HCT116 (cell line): Measurements from ENCODE around the gene CIITA. TPM values are rescaled to one million over a fixed set of nuclear protein-coding genes. Genes with fewer than 3 reads are reported as not detected.

Source experiments
- ATAC-seq: fragments of 200-7000 bp; cut with Tn5 transposase; 2 replicates; pipeline ENCODE4 v1.9.1; 2020; ENCODE audit warnings: mild to moderate bottlenecking, moderate library complexity
- BruUV-seq: library from RNA; stranded (reverse); fragments of 400-500 nt; replicated peaks from 2 replicates; lab custom pipeline; 2021; lab: Mats Ljungman, UMichigan
- CTCF ChIA-PET: fragments of 300-600 bp; sonication (Branson Sonifier 250); formaldehyde crosslinking; loops from one replicate; lab custom pipeline; 2021; ENCODE audit warnings: antibody characterized with exemption; lab: Charles Lee
- POLR2A ChIA-PET: fragments of 300-600, 350-600 bp; sonication (Branson Sonifier 250); formaldehyde crosslinking; loops from one replicate; lab custom pipeline; 2021; ENCODE audit warnings: antibody characterized with exemption; lab: Charles Lee
- RAD21 ChIA-PET, 2 experiments: fragments of 300-600 bp; sonication (Branson Sonifier 250); formaldehyde crosslinking; loops; one replicate each; lab custom pipeline; 2023; ENCODE audit warnings: low total read pairs in 2 of 2; ENCODE audit not compliant: uncharacterized antibody in 2 of 2, unreplicated experiment in 2 of 2, low non-redundant PET in 1 of 2; lab: Charles Lee
- DNase-seq: peaks from one replicate; pipeline ENCODE4 v3.0.0-alpha.2; 2010; ENCODE audit warnings: low read depth, low spot score
- H2AFZ ChIP-seq: fragments of 200-600 bp; shearing (Covaris generic), sonication (generic); 2 replicates; pipeline ENCODE4 v1.6.1; 2017; ENCODE audit warnings: low read depth, mixed run types, mixed read lengths, antibody characterized with exemption, low read length; ENCODE audit not compliant: poor library complexity, severe bottlenecking
- H3K27ac ChIP-seq: 2 replicates; pipeline ENCODE4 v1.5.1; 2012; ENCODE audit warnings: low read depth, low read length
- H3K27me3 ChIP-seq: fragments of 200-600 bp; sonication (generic); 2 replicates; pipeline ENCODE4 v1.6.1; 2016; ENCODE audit warnings: mixed run types, low read length, mixed read lengths; ENCODE audit not compliant: insufficient read depth
- H3K36me3 ChIP-seq, 2 experiments: fragments of 200-500 bp in 1 of 2; fragments of 200-600 bp in 1 of 2; sonication (Bioruptor generic) in 1 of 2; sonication (generic) in 1 of 2; 2 replicates each; pipeline versions ENCODE4 v1.5.1 to v1.6.1; 2014 to 2016; ENCODE audit warnings: low read length in 2 of 2, inconsistent platforms in 1 of 2, mixed read lengths in 1 of 2, mixed run types in 1 of 2; ENCODE audit not compliant: insufficient read depth in 2 of 2, control insufficient read depth in 1 of 2
- H3K4me1 ChIP-seq, 2 experiments: fragments of 200-600 bp in 1 of 2; sonication (generic) in 1 of 2; 2 replicates each; pipeline versions ENCODE4 v1.5.1 to v1.6.1; 2012 to 2017; ENCODE audit warnings: low read length in 2 of 2, inconsistent platforms in 1 of 2, mild to moderate bottlenecking in 1 of 2, mixed read lengths in 1 of 2, mixed run types in 1 of 2, moderate library complexity in 1 of 2; ENCODE audit not compliant: insufficient read depth in 2 of 2, control insufficient read depth in 1 of 2
- H3K4me2 ChIP-seq: fragments of 200-600 bp; sonication (generic); 2 replicates; pipeline ENCODE4 v1.6.1; 2017; ENCODE audit warnings: mixed run types, low read length, mixed read lengths
- H3K4me3 ChIP-seq, 2 experiments: fragments of 200-600 bp in 1 of 2; sonication (generic) in 1 of 2; replicated peaks in 1 of 2; 2 replicates each; pipeline ENCODE4 v1.5.1; 2011 to 2016; ENCODE audit warnings: low read length in 2 of 2, control low read depth in 1 of 2, low read depth in 1 of 2, mild to moderate bottlenecking in 1 of 2, mixed read lengths in 1 of 2, mixed run types in 1 of 2
- H3K79me2 ChIP-seq: fragments of 200-600 bp; sonication (generic); 2 replicates; pipeline ENCODE4 v1.6.1; 2017; ENCODE audit warnings: mild to moderate bottlenecking, mixed run types, low read length, moderate library complexity, mixed read lengths; ENCODE audit not compliant: insufficient read depth
- H3K9ac ChIP-seq: fragments of 200-600 bp; sonication (generic); 2 replicates; pipeline ENCODE4 v1.6.1; 2016; ENCODE audit warnings: low read length, mixed read lengths
- H3K9me2 ChIP-seq: fragments of 200-600 bp; sonication (generic), shearing (Covaris generic); 2 replicates; pipeline ENCODE4 v1.6.1; 2017; ENCODE audit warnings: mixed run types, mild to moderate bottlenecking, moderate library complexity; ENCODE audit not compliant: insufficient read depth
- H3K9me3 ChIP-seq, 2 experiments: fragments of 200-500 bp in 1 of 2; fragments of 200-600 bp in 1 of 2; sonication (Bioruptor generic) in 1 of 2; sonication (generic) in 1 of 2; 2 replicates each; pipeline ENCODE4 v1.6.1; 2014 to 2017; ENCODE audit warnings: low read length in 2 of 2, mixed read lengths in 2 of 2, inconsistent platforms in 1 of 2, low read depth in 1 of 2, mild to moderate bottlenecking in 1 of 2, mixed run types in 1 of 2, moderate library complexity in 1 of 2; ENCODE audit not compliant: control insufficient read depth in 1 of 2, insufficient read depth in 1 of 2
- H4K20me1 ChIP-seq: fragments of 200-600 bp; sonication (generic), shearing (Covaris generic); 2 replicates; pipeline ENCODE4 v1.6.1; 2017; ENCODE audit warnings: mixed run types, mild to moderate bottlenecking, moderate library complexity; ENCODE audit not compliant: insufficient read depth
- EGR1 ChIP-seq: IDR thresholded peaks from 2 replicates; pipeline ENCODE4 v1.6.1; 2012; ENCODE audit warnings: low read depth
- ELF1 ChIP-seq: IDR thresholded peaks from 2 replicates; pipeline ENCODE4 v1.6.1; 2012; ENCODE audit warnings: low read depth, borderline replicate concordance
- EZH2 ChIP-seq: fragments of 200-600 bp; sonication (generic); IDR thresholded peaks from 2 replicates; pipeline ENCODE4 v1.6.1; 2017; ENCODE audit warnings: antibody characterized with exemption, mixed run types
- ZNF274 ChIP-seq: fragments of 200-500 bp; sonication (Bioruptor generic); IDR thresholded peaks from 2 replicates; pipeline ENCODE4 v1.6.1; 2014; ENCODE audit warnings: mild to moderate bottlenecking, low read depth, low read length, inconsistent platforms
- intact Hi-C: fragments of 100-400 bp; cut with micrococcal nuclease; formaldehyde crosslinking; loops from 2 replicates; pipeline ENCODE4 v1.10.0; 2022
- total RNA-seq: library from RNA; stranded (reverse); gene quantifications from one replicate; pipeline ENCODE4 v1.2.1, GENCODE V29; 2021; ENCODE audit not compliant: unreplicated experiment
- TF ChIP-seq, protein P1 (sequence below): IDR thresholded peaks from 2 replicates; pipeline ENCODE4 v1.6.1; 2012

The CIITA gene
- total RNA-seq, 1 experiment from 2014 or later, result 0.25 TPM

DNA sequence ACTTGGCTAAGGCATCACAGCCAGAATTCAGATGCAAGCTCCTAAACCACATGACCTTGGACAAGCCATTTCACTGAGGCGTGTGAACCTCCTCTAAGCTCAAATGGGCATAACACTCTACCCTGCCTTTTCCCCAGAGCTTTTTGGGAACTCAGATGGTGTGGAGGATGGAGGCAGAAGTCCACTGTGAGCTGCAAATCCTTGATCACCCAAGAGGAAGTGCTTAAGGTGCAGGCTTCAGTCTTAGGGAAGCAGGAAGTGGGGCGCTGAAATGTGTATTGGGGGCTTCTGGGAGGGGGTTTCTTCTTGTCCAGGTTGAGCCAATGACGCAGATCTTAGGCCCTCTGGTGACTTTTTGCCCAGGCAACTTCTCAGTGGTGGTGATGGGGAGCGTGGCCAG is 12.9 kb downstream of the CIITA start:
- no peak for DNase-seq
- H3K4me3 ChIP-seq, result no peak overlapping the region
- TF ChIP-seq ZNF274 (no peak), EZH2 (no peak), EGR1 (no peak)
- TF ChIP-seq, protein P1, sequence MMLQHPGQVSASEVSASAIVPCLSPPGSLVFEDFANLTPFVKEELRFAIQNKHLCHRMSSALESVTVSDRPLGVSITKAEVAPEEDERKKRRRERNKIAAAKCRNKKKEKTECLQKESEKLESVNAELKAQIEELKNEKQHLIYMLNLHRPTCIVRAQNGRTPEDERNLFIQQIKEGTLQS, result no peak
- no peak overlapping the region for H3K27ac ChIP-seq
- no peaks in the 10 kb centered on the region for H3K4me1 ChIP-seq
- H2AFZ ChIP-seq, result no peak overlapping the region
- ChIA-PET POLR2A (no interaction called here), RAD21 (no interaction called here), CTCF (no interaction called here)
- H4K20me1 ChIP-seq, result no peaks in the 10 kb centered on the region
- peaks cover 40% of the 10 kb centered on the region; the same call in 1 of the 2 replicates for H3K27me3 ChIP-seq
- no TSS peak for BruUV-seq
- no peaks in the 10 kb centered on the region for H3K36me3 ChIP-seq
- no peaks in the 10 kb centered on the region for H3K9me3 ChIP-seq
- no peaks in the 10 kb centered on the region for H3K79me2 ChIP-seq
- no peak overlapping the region for H3K9ac ChIP-seq
- H3K9me2 ChIP-seq, result no peaks in the 10 kb centered on the region
- intact Hi-C loops, result no loop called here
- no peak overlapping the region for H3K4me2 ChIP-seq
- no peak for ATAC-seq

DNA sequence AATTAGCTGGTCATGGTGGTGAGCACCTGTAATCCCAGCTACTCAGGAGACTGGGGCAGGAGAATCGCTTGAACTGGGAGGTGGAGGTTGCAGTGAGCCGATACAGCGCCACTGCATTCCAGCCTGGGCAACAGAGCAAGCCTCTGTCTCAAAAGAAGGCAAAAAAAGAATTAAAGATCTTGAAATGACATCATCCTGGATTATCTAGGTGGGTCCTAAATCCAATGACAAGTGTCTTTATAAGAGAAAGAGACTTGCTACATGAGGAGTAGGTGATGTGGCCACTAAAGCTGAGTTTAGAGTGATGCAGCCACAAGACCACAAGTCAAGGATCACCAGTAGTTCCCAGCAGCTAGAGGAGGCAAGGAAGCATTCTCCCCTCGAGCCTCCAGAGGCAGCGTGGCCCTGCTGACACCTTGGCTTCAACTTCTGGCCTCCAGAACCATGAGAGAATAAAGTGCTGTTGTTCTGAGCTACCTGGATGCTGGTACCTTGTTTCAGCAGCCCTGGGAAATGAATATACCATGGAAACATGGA is 15.8 kb downstream of the CIITA start:
- BruUV-seq, result no TSS peak
- CTCF ChIA-PET, result no interaction called here

More for the DNA sequence above, 15.8 kb downstream of the CIITA start:
- Histone ChIP-seq H3K9me3 (no peaks in the 10 kb centered on the region), H3K4me1 (no peaks in the 10 kb centered on the region), H3K4me3 (no peak overlapping the region), H4K20me1 (no peaks in the 10 kb centered on the region), H3K9me2 (no peaks in the 10 kb centered on the region), H3K27me3 (peaks cover 36% of the 10 kb centered on the region), H3K9ac (no peak overlapping the region), H2AFZ (no peak overlapping the region), H3K36me3 (no peaks in the 10 kb centered on the region), H3K4me2 (no peak overlapping the region), H3K79me2 (no peaks in the 10 kb centered on the region), H3K27ac (no peak overlapping the region)
- DNase-seq (no peak), ATAC-seq (no peak)
- ChIA-PET POLR2A (no interaction called here), RAD21 (no interaction called here)
- intact Hi-C loops, result no loop called here
- no peak for TF ChIP-seq ELF1
